OCI-M1 (cell line): Measurements from ENCODE around the gene KCNJ5.
"Not testable (repeated sequence)": the region's sequence is repeated elsewhere in the genome, so short reads cannot be mapped to it uniquely, and the experiment has no call there.

Source experiments
- DNase-seq: peaks from one replicate; lab custom pipeline; 2025; lab: John Stamatoyannopoulos, UW

KCNJ5 gene

GRCh38 chr11:128913806-128914205 lies 22.6 kb downstream of the KCNJ5 start:
- DNase-seq: no peak

GRCh38 chr11:128914216-128915148 lies 23.3 kb downstream of the KCNJ5 start:
- DNase-seq: no peak

- no peak for DNase-seq
These were observed 24.0 kb downstream of the KCNJ5 start for GRCh38 chr11:128915149-128915521.

GRCh38 chr11:128916037-128916572 lies 24.9 kb downstream of the KCNJ5 start:
- no peak for DNase-seq

GRCh38 chr11:128916681-128917080 lies 25.5 kb downstream of the KCNJ5 start:
- DNase-seq: no peak

- DNase-seq: no peak
These were observed 26.1 kb downstream of the KCNJ5 start for GRCh38 chr11:128917144-128917724.

GRCh38 chr11:128919216-128919615 lies 28.1 kb downstream of the KCNJ5 start:
- no peak for DNase-seq

- DNase-seq: not testable (repeated sequence)
These were observed 28.5 kb downstream of the KCNJ5 start for GRCh38 chr11:128919635-128920034.

GRCh38 chr11:128920666-128921065 lies 29.5 kb downstream of the KCNJ5 start:
- DNase-seq: no peak

- DNase-seq: no peak
These were observed 30.6 kb downstream of the KCNJ5 start for GRCh38 chr11:128921793-128922192.

- DNase-seq: no peak
These were observed 32.9 kb downstream of the KCNJ5 start for GRCh38 chr11:128924104-128924503.

- DNase-seq: no peak
These were observed 33.5 kb downstream of the KCNJ5 start for GRCh38 chr11:128924510-128925249.

- no peak for DNase-seq
These were observed 34.1 kb downstream of the KCNJ5 start for GRCh38 chr11:128925250-128925600.

GRCh38 chr11:128926000-128926399 lies 34.8 kb downstream of the KCNJ5 start:
- no peak for DNase-seq

GRCh38 chr11:128926437-128927107 lies 35.4 kb downstream of the KCNJ5 start:
- no peak for DNase-seq

- DNase-seq: no peak
These were observed 35.9 kb downstream of the KCNJ5 start for GRCh38 chr11:128927108-128927461.

GRCh38 chr11:128927683-128928336 lies 36.7 kb downstream of the KCNJ5 start:
- no peak for DNase-seq

GRCh38 chr11:128928400-128928799 lies 37.2 kb downstream of the KCNJ5 start:
- DNase-seq: peak; percentile 39

- DNase-seq: no peak
These were observed 38.3 kb downstream of the KCNJ5 start for GRCh38 chr11:128929468-128929867.

- no peak for DNase-seq
These were observed 38.8 kb downstream of the KCNJ5 start for GRCh38 chr11:128929991-128930390.

GRCh38 chr11:128931066-128931465 lies 39.9 kb downstream of the KCNJ5 start:
- no peak for DNase-seq

GRCh38 chr11:128931668-128932067 lies 40.5 kb downstream of the KCNJ5 start:
- DNase-seq: no peak
